WTC11 (cell line): ENCODE measurements around the gene ASAH2. TPM values are rescaled to one million over a fixed set of nuclear protein-coding genes. Genes with fewer than 3 reads are reported as not detected.

Experiments
- ATAC-seq: fragments of 200-7000 bp; cut with Tn5 transposase; 2 replicates; pipeline ENCODE4 v1.10.0; 2021; ENCODE audit warnings: mild to moderate bottlenecking, moderate library complexity
- CTCF ChIA-PET: fragments of 300-600 bp; sonication (Branson Sonifier 250); formaldehyde crosslinking; loops from one replicate; lab custom pipeline; 2021; ENCODE audit warnings: antibody characterized with exemption; lab: Charles Lee
- POLR2A ChIA-PET: fragments of 350-600 bp; sonication (Branson Sonifier 250); formaldehyde crosslinking; loops from one replicate; lab custom pipeline; 2021; ENCODE audit warnings: antibody characterized with exemption; lab: Charles Lee
- DNase-seq: peaks from one replicate; pipeline ENCODE4 v3.0.0; 2021; ENCODE audit warnings: low spot score
- H3K27ac Mint-ChIP-seq: 2 replicates; pipeline ENCODE4 v1.8.0; 2021; ENCODE audit warnings: mixed read lengths
- H3K27me3 Mint-ChIP-seq: 2 replicates; pipeline ENCODE4 v1.8.0; 2021; ENCODE audit warnings: low read depth, mild to moderate bottlenecking, moderate library complexity, mixed read lengths
- H3K36me3 Mint-ChIP-seq: 2 replicates; pipeline ENCODE4 v1.8.0; 2021; ENCODE audit warnings: mixed read lengths
- H3K4me1 Mint-ChIP-seq: 2 replicates; pipeline ENCODE4 v1.8.0; 2022; ENCODE audit warnings: mixed read lengths
- H3K4me3 Mint-ChIP-seq: 2 replicates; pipeline ENCODE4 v1.8.0; 2021; ENCODE audit warnings: mild to moderate bottlenecking, moderate library complexity, mixed read lengths
- H3K9me3 Mint-ChIP-seq: 2 replicates; pipeline ENCODE4 v1.8.0; 2021; ENCODE audit warnings: mixed read lengths
- ATF2 ChIP-seq: sonication (generic); formaldehyde crosslinking; IDR thresholded peaks from 2 replicates; pipeline ENCODE4 v1.8.1; 2022; ENCODE audit warnings: low read depth, missing genetic modification reagents, borderline replicate concordance
- E2F4 ChIP-seq: sonication (generic); formaldehyde crosslinking; IDR thresholded peaks from 2 replicates; pipeline ENCODE4 v1.8.1; 2022; ENCODE audit warnings: low read depth, mild to moderate bottlenecking, moderate library complexity, missing genetic modification reagents, borderline replicate concordance
- E2F5 ChIP-seq: sonication (generic); formaldehyde crosslinking; IDR thresholded peaks from 2 replicates; pipeline ENCODE4 v1.8.1; 2022; ENCODE audit warnings: mild to moderate bottlenecking, moderate library complexity, missing genetic modification reagents
- FOXK1 ChIP-seq: sonication (generic); formaldehyde crosslinking; IDR thresholded peaks from 2 replicates; pipeline ENCODE4 v1.8.0; 2022; ENCODE audit warnings: mild to moderate bottlenecking, moderate library complexity, missing genetic modification reagents
- GABPB1 ChIP-seq: sonication (generic); formaldehyde crosslinking; IDR thresholded peaks from 2 replicates; pipeline ENCODE4 v1.8.1; 2023; ENCODE audit warnings: mild to moderate bottlenecking, missing genetic modification reagents
- HMGA2 ChIP-seq: fragments of 250-450 bp; sonication (Bioruptor Pico); IDR thresholded peaks from 2 replicates; pipeline ENCODE4 v1.4.0; 2021; ENCODE audit warnings: mild to moderate bottlenecking, moderate library complexity
- HMGXB4 ChIP-seq: sonication (generic); formaldehyde crosslinking; IDR thresholded peaks from 2 replicates; pipeline ENCODE4 v1.8.1; 2023; ENCODE audit warnings: mild to moderate bottlenecking, moderate library complexity, missing genetic modification reagents
- NR1H2 ChIP-seq: sonication (generic); formaldehyde crosslinking; IDR thresholded peaks from 2 replicates; pipeline ENCODE4 v1.9.0; 2021; ENCODE audit warnings: mild to moderate bottlenecking, moderate library complexity, missing genetic modification reagents
- OVOL2 ChIP-seq: fragments of 250-450 bp; sonication (Bioruptor Pico); IDR thresholded peaks from 2 replicates; pipeline ENCODE4 v1.9.0; 2021; ENCODE audit warnings: mild to moderate bottlenecking, borderline replicate concordance
- PRDM15 ChIP-seq: sonication (generic); formaldehyde crosslinking; IDR thresholded peaks from 2 replicates; pipeline ENCODE4 v1.8.0; 2022; ENCODE audit warnings: missing genetic modification reagents
- TCF7 ChIP-seq: sonication (generic); formaldehyde crosslinking; IDR thresholded peaks from 2 replicates; pipeline ENCODE4 v1.8.0; 2022; ENCODE audit warnings: mild to moderate bottlenecking, low read depth, missing genetic modification reagents, moderate library complexity
- ZNF138 ChIP-seq: sonication (generic); formaldehyde crosslinking; conservative IDR thresholded peaks from 2 replicates; pipeline ENCODE4 v1.8.1; 2022; ENCODE audit warnings: mild to moderate bottlenecking, moderate library complexity, missing genetic modification reagents
- ZNF512 ChIP-seq: sonication (generic); formaldehyde crosslinking; IDR thresholded peaks from 2 replicates; pipeline ENCODE4 v1.8.1; 2022; ENCODE audit warnings: missing genetic modification reagents, borderline replicate concordance
- ZNF532 ChIP-seq: fragments of 250-450 bp; sonication (Bioruptor Pico); IDR thresholded peaks from 2 replicates; pipeline ENCODE4 v1.9.0; 2021; ENCODE audit warnings: mild to moderate bottlenecking, borderline replicate concordance
- total RNA-seq: library from RNA; stranded (reverse); gene quantifications from 3 replicates; pipeline ENCODE4 v1.2.3, GENCODE V29; 2021

The ASAH2 gene
- total RNA-seq, 1 experiment from 2014 or later, result 4.1 TPM

- Mint-ChIP-seq H3K27me3 (no peaks in the 10 kb centered on the region), H3K9me3 (peaks cover 4% of the 10 kb centered on the region), H3K36me3 (no peaks in the 10 kb centered on the region), H3K4me3 (no peak overlapping the region), H3K27ac (no peak overlapping the region), H3K4me1 (no peaks in the 10 kb centered on the region)
- no peak for TF ChIP-seq ZNF138 (CRISPR knock-in tag)
- no peak for TF ChIP-seq ZNF532 (CRISPR knock-in tag)
- no peak for TF ChIP-seq E2F5 (CRISPR knock-in tag)
- TF ChIP-seq HMGXB4 (CRISPR knock-in tag), result no peak
- no peak for TF ChIP-seq OVOL2 (CRISPR knock-in tag)
- TF ChIP-seq GABPB1, result no peak
- TF ChIP-seq PRDM15 (CRISPR knock-in tag), result no peak
- TF ChIP-seq FOXK1, result no peak
- TF ChIP-seq ATF2 (CRISPR knock-in tag), result no peak
- no peak for TF ChIP-seq HMGA2 (CRISPR knock-in tag)
- no peak for TF ChIP-seq ZNF512 (CRISPR knock-in tag)
- no peak for TF ChIP-seq NR1H2 (CRISPR knock-in tag)
- no peak for TF ChIP-seq E2F4 (CRISPR knock-in tag)
- TF ChIP-seq TCF7 (CRISPR knock-in tag), result no peak
- ChIA-PET POLR2A (no interaction called here), CTCF (interaction anchor here (1.1 kb wide), 1 partner anchor 20 kb away, joined by 3 read pairs; no protein-coding TSS in a partner anchor)
- DNase-seq, result no peak
- no peak for ATAC-seq
Measured at GRCh38 chr10:50295367-50295766, 44.1 kb upstream of the ASAH2 start.
